ENCODE measurements around the gene CD207.
"Not testable (repeated sequence)": the region's sequence is repeated elsewhere in the genome, so short reads cannot be mapped to it uniquely, and the experiment has no call there.

Gene CD207

GRCh38 chr2:70835643-70836042 lies at the start of gene CD207:
Gene CD207, minus strand, starts transcription at chr2:70835816. Its CDS starts 40 bp downstream, at chr2:70835776.
- DNase-seq = no peak

GRCh38 chr2:70878543-70878942 lies 42.9 kb upstream of the CD207 start:
- DNase-seq = not testable (repeated sequence)

DNA sequence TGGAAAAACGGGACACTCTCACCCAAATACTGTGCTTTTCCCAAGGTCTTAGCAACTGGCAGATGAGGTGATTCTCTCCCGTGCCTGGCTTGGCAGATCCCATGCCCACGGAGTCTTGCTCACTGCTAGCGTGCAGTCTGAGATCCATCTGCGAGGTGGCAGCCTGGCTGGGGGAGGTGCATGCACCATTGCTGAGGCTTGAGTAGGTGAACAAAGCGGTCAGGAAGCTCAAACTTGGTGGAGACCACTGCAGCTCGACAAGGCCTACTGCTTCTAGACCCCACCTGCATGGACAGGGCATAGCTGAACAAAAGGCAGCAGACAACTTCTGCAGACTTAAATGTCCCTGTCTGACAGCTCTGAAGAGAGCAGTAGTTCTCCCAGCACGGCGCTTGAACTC lies 40.5 kb upstream of the CD207 start:
- not testable (repeated sequence) for DNase-seq

DNA sequence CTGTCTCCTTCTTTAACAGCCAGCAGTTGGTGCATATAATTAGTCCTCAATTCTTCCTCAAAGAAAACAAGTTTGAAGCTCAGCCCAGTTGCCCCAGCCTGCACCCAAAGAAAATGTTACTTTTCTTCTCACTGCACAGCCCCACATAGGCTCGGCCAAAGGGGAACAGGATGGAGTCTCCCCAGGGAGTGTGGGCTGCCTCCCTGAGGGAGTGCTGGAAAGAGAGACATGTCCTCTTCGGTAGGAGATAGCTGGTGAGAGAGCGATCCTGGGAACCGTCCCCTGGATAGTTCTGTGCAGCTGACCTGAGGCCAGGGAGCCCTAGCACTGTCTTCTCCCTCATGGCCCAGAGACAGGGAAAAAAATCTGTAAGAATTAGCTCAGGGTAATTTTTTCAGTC lies 37.9 kb upstream of the CD207 start:
- DNase-seq = no peak

DNA sequence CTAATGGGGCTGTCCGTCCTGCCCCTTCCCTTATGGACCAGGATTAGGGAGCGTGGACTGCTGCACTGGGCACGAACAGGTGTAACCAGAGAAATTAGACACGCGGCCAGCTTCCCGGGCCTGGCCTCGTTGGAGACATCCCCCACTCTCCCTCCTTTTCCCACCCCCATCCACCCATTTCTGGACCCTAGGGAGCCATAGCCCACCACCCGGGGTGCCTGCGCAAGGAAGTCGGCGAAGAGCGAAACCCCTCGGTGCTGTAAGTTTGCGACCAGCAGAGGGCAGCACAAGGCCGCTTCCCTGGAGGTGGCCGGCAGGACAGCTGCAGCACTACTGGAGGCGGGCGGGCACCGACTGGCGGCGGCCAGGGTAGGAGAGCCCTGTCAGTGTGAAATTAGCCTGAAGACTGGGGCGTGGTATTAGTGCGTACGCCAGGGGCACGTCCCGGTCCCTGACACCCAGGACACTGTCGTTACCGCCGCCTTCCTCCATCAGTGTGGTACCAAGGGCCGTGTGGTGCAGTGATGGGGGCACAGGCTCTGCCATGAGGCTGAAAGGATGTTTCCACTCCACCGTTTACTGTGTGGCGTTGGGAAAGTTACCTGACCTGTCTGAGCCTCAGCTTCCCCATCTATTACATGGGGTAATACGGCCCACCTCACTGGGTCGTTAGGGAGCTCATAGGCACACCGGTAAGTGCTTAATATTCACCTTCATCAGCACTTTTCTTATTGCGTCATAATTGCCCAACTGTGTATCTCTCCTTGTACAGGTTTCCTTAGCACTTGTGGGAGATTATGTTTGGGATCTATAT lies 36.0 kb upstream of the CD207 start:
- peak; percentile 81 for DNase-seq

GRCh38 chr2:70870790-70871189 lies 35.2 kb upstream of the CD207 start:
- no peak for DNase-seq

DNA sequence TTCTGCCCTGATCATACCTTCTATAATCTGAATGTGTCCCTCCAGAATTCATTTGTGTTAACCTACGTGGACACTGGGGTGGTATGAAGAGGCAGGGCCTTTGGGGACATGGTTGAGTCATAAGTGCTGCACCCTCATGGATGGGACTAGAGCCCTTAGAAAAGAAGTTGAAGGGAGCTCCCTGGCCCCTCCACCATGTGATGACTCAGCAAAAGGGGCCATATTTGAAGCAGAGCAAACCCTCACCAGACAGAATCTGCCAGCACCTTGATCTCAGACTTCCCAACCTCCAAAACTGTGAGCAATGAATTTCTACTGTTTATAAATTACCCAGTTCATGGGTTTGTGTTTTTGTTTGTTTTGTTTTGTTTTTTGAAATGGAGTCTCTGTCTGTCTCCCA lies 33.4 kb upstream of the CD207 start:
- DNase-seq = no peak

DNA sequence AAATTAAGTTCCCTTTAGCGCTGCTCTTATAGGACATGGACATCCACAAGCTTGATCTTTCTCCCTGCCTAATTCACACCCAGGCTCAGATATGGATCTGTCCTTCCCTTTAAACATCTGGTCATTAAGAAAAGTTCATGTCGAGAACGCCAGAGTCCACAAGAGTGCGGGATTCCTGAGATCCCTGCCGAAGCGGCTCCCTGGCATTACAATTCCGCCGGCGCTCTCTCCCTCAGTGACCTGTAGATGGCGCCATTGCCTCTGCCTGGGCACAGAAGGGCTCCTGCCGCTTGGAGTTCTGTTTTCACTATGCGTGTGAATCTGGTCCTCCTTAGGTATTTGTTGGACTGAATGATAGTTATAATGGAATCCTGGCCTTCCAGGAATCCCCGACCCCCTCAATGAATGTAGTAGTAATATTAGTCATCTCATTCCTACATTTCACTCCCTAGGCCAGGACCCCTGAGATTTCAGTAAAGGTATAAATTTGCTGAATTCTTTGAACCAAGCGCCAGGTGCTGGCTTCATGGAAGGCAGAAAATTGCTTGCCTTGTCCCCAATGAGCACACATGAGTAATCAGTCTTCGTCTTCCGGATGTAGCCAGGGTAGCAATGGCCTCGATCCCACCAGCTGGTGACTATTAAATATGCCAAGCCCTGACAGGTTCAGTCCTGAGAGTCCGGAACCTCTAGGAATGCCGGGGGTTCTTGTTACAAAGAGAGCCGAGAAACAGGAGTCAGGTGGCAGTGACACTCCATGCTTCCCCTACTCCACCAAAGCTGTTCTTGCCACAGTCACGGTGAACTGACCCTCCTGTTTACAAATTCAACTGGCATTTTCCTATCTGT lies 26.4 kb upstream of the CD207 start:
- peak; percentile 73 for DNase-seq

DNA sequence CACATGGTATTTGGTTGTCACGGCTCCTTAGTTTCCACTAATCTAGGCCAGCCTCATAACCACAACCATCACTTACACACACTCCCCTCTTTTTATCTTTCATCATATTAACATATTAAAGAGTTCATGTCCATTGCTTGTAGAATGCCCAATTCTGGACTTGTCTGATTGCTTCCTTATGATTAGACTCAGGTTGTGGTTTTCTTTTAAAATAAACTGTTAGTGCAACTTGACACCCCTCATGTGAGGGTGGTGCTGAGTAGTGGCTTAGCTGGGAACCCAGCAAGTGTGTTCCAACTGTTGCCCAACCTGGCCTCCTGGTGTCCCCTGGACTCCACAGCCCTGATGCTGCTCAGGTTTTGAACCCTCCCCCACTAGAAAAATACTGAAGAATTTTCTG lies 20.1 kb upstream of the CD207 start:
- no peak for DNase-seq

- no peak for DNase-seq
Measured at GRCh38 chr2:70854411-70854810, 18.8 kb upstream of the CD207 start.

DNA sequence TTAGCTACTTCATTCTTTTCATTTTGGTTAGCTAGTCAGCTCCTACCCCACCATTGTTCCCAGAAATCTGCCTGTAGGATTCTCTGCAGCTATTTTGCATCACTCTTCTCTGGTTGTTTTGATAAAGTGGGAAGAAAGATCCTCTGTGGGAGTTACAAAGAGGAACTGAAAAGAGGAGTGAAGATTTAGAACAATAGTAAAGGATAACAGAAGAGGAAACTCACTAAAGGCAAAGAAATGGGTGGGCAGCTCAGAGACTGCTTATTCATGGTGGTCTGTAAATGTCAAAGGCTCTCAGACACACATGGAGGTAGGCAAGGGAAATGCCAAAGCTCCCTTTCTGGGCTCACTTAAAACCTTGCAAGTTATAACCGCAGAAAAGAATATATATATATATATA lies 17.2 kb upstream of the CD207 start:
- DNase-seq = no peak

- no peak for DNase-seq
Measured at GRCh38 chr2:70851704-70852103, 16.1 kb upstream of the CD207 start.

DNA sequence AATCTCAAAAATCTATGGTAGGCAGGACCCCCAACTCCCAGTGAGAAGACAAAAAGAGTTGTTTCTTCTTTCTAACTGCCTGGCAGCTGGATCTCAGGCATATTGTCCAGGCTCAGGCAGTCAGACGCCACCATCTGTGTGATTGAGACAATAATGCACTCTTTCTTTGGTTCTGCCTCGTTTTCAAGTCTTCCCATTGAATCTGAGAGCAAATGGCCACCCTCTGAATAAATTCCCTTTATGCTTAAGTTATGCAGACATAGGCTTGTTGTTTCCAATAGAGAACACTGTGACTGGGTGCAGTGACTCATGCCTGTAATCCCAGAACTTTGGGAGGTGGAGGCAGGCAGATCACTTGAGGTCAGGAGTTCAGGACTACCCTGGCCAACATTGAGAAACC lies 15.3 kb upstream of the CD207 start:
- no peak for DNase-seq

GRCh38 chr2:70842401-70842800 lies 6.8 kb upstream of the CD207 start:
- no peak for DNase-seq

GRCh38 chr2:70837980-70838925 lies 2.6 kb upstream of the CD207 start:
- no peak for DNase-seq

DNA sequence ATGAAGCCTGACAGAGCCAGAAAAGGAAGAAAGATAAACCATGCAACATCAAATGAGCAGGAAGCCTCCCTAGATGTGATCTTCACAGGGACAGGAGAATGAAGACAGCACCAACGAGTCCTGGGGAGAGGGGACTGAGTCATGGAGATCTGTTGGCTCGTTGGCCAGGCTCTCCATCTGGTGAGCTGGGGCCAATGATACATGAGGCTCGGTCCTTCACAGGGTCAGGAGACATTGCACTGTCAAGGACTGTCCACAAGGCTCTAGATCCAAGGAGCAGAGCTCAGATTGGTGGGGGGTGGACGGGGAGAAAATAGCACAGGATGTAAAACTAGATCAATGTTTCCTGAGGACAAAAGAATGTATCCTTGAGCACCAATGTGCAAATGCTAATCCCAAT lies 735 bp downstream of the CD207 start:
- DNase-seq = no peak

DNA sequence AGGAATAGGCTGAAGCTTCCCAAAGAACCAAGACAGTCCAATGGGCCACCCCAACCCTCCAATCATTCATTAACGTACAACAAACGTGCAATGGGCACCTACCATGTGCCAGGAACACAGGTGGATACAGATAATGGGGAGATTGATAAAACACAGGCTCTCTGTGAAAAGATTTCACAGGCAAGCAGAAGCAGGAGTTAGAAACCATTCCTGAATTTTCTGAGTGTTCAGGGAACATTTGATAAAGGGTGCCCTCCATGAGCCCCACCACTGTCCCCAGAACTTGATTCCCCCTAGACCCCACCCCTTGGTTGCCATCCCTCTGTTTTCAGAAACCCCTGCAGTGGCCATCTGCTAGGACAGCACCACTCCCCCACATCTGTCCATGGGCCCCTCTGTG lies 1.5 kb downstream of the CD207 start:
- DNase-seq = no peak

GRCh38 chr2:70833246-70833645 lies 2.4 kb downstream of the CD207 start:
- no peak for DNase-seq

GRCh38 chr2:70832386-70832785 lies 3.2 kb downstream of the CD207 start:
- no peak for DNase-seq

DNA sequence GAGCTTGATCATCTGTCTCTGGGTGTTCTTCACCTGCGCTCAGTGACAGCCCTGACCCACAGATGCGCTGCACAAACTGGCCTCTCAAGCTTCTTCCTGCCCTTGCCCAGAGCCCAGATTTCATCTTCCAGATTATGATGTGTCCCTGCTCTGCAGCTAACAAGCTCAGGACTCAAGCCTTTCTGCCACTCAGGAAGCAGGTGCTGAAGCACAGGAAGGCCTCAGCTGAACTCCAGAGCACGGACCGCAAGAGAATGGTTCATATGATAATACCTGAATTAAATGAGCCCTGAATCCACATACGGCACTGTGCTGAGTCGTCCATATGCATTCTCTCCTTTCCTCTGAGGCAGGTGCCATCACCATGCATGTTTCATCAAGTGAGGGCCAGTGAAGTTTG lies 3.8 kb downstream of the CD207 start:
- DNase-seq = no peak

GRCh38 chr2:70830366-70830765 lies 5.2 kb downstream of the CD207 start:
- no peak for DNase-seq

DNA sequence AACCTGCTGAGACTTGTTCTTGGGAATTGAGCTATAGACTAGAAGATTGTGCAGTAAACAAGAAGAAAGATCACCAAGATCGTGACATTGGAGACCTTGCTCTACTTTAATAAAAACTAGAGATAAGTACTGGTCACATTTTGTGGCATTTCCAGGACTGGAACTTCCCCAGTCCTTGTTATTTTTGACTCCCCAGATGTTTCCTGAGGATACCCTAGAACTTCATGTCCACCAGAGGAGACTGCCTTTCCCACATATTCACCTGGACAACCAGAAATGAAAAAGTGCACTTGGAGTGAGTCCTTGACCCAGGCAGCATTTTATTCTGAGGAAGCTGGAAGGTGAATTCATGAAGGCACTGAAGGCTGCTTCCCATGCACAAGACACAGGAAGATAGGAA lies 5.7 kb downstream of the CD207 start:
- no peak for DNase-seq

Measured in NCI-H1436 (cell line).